Measurements from ENCODE around the gene CHST10.

GRCh38 chr2:100394111-100394641 lies 23.3 kb downstream of the CHST10 start:
- TF ChIP-seq POLR2A (IDR thresholded peaks at IDR 0.05) (no peak), CTCF (IDR thresholded peaks at IDR 0.05) (no peak)
